Activated CD8-positive, alpha-beta memory T cell treated with anti-CD3 and anti-CD28 coated beads for 36 hours (primary cell): Measurements from ENCODE around the gene GFRA4. TPM values are rescaled to one million over a fixed set of nuclear protein-coding genes. Genes with fewer than 3 reads are reported as not detected.

Source experiments
- CTCF ChIA-PET: fragments of 350-600 bp; sonication (Branson Sonifier 250); formaldehyde crosslinking; loops from one replicate; lab custom pipeline; 2021; ENCODE audit warnings: antibody characterized with exemption; lab: Charles Lee
- POLR2A ChIA-PET: fragments of 350-600 bp; sonication (Branson Sonifier 250); formaldehyde crosslinking; loops from one replicate; lab custom pipeline; 2021; ENCODE audit warnings: antibody characterized with exemption; lab: Charles Lee
- total RNA-seq, 2 experiments: library from RNA; stranded (reverse); gene quantifications; one replicate each; pipeline ENCODE4 v1.2.3, GENCODE V29; 2021

The GFRA4 gene
- total RNA-seq, 2 experiments from 2014 or later, result not detected

DNA sequence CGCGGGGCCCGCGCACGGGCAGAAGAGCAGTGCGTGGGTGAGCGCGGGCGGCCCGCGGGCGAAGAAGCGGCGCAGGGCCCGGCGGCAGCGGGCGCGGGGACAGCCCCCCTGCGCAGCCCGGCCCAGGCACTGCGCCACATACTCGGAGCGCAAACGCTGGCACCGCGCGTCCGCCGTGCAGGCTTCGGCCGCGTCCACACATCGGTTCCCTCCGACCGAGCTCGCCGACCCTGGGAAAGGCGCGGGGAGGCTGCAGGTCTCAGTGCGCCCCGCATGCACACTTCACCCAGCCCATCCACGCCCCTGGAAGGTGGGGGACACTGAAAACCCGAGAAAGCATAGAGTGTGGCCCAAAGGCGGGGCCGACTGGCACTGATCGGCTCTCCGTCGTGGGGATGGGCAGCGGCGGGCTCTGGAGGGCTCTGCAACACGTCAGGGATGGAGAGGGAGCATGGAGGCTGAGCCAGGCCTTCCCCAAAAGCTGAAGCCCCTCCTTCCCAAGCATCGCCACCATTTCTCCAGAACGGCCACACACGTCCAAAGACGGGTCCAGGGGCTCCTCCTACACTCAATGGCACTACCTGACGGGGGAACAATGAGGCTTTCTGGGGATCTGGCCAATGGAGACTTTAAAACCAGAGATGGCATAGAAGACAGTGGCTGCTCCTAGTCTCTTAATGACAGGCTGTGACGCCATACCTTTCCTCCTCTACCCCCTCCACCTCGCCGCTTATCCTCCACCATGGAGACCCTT lies 2.0 kb downstream of the GFRA4 start:
- ChIA-PET POLR2A (no interaction called here), CTCF (no interaction called here)

GRCh38 chr20:3660262-3661059 lies 2.7 kb downstream of the GFRA4 start:
- POLR2A ChIA-PET, result no interaction called here
- CTCF ChIA-PET, result interaction anchor here (1.1 kb wide), 1 partner anchor 16 kb away, joined by 3 read pairs; no protein-coding TSS in a partner anchor

DNA sequence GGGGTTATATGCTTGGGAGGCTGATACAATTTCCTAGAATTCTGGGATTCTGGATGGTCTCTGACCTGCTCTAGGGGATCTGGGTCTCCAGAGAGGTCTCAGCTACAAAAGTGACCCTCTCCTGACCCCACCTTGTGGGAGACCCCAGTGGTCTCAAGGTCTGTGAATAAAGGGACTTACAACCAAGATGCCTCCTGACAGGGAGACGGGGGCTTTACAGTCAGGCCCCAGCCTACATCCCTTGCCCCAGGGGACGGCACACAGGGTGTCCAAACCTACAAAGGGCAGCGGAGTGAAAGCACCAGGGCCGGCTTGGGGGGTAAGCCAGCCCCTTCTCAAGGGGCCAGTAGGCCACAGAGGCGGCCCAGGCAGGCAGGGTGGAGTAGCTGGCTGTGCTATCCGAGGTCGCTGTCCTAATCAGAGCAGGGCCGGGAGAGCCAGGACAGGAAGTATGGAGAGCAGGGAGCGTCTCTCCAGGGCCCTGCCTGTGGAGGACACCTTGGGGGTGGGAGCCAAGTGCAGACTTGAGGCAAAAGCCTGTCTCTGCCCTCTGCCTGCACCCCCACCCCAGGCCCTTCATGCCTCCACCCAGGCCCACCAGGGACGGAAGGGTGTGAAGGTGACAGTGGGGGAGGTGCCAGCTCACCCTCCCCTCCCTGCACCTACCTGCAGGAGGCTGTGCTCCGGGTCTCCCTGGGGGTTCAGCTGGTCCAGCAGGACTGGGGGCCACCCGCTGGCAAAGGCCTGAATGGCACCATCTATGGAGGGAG lies 3.5 kb downstream of the GFRA4 start:
- POLR2A ChIA-PET, result no interaction called here
- CTCF ChIA-PET, result interaction anchor here (1.1 kb wide), 1 partner anchor 17 kb away, joined by 3 read pairs; no protein-coding TSS in a partner anchor

GRCh38 chr20:3658716-3659491 lies 4.3 kb downstream of the GFRA4 start:
- POLR2A ChIA-PET, result no interaction called here
- CTCF ChIA-PET, result interaction anchor here (1.1 kb wide), 1 partner anchor 18 kb away, joined by 3 read pairs; no protein-coding TSS in a partner anchor

DNA sequence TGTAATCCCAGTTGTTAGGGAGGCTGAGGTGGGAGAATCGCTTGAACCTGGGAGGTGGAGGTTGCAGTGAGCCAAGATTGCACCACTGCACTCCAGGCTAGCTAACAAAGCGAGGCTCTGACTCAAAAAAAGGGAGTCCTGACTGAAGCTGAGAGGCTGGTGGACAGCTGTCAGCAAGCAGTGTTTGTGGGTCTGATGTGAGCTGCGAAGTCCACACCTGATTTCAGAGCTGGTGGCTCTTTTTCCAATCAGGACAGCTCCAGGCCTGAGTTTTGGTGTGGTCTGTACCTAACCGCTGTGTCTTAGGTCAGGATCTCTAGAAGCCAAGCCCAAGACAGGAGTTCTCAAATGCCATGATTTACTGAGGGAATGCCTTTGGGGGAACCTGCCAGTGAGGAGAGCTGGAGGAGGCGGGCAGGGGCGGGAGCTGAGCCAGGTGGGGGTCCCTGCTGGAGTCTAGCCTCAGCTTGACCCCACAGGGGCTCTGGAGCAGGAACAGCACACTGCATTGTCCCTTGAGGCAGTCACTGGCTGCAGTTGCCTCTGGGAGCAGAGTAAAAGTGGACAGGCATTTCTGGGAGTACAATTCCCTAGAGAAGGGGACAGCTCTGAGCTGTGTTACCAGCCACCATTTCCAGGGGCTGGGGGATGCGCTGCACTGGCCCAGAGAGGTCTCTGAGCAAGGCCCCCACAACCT lies 5.0 kb downstream of the GFRA4 start:
- CTCF ChIA-PET, result interaction anchor here (0.9 kb wide), 1 partner anchor 18 kb away, joined by 3 read pairs; no protein-coding TSS in a partner anchor
- POLR2A ChIA-PET, result no interaction called here

GRCh38 chr20:3655131-3655405 lies 8.1 kb downstream of the GFRA4 start:
- POLR2A ChIA-PET, result no interaction called here
- CTCF ChIA-PET, result interaction anchor here (0.8 to 2.1 kb wide), 2 partner anchors 20 to 55 kb away, joined by 3 to 5 read pairs; no protein-coding TSS in a partner anchor

GRCh38 chr20:3654326-3655130 lies 8.7 kb downstream of the GFRA4 start:
- CTCF ChIA-PET, result interaction anchor here (0.8 to 2.1 kb wide), 2 partner anchors 21 to 56 kb away, joined by 3 to 5 read pairs; no protein-coding TSS in a partner anchor
- POLR2A ChIA-PET, result no interaction called here

GRCh38 chr20:3653921-3654320 lies 9.3 kb downstream of the GFRA4 start:
- ChIA-PET CTCF (interaction anchor here (2.1 kb wide), 1 partner anchor 56 kb away, joined by 5 read pairs; no protein-coding TSS in a partner anchor), POLR2A (no interaction called here)

- POLR2A ChIA-PET, result no interaction called here
Measured at GRCh38 chr20:3652676-3653596, 10.3 kb downstream of the GFRA4 start.

GRCh38 chr20:3652221-3652620 lies 11.0 kb downstream of the GFRA4 start:
- POLR2A ChIA-PET, result no interaction called here

More at GRCh38 chr20:3652676-3653596, 10.3 kb downstream of the GFRA4 start:
- CTCF ChIA-PET, result interaction anchor here (0.6 kb wide), 1 partner anchor 33 kb away, joined by 4 read pairs; no protein-coding TSS in a partner anchor

DNA sequence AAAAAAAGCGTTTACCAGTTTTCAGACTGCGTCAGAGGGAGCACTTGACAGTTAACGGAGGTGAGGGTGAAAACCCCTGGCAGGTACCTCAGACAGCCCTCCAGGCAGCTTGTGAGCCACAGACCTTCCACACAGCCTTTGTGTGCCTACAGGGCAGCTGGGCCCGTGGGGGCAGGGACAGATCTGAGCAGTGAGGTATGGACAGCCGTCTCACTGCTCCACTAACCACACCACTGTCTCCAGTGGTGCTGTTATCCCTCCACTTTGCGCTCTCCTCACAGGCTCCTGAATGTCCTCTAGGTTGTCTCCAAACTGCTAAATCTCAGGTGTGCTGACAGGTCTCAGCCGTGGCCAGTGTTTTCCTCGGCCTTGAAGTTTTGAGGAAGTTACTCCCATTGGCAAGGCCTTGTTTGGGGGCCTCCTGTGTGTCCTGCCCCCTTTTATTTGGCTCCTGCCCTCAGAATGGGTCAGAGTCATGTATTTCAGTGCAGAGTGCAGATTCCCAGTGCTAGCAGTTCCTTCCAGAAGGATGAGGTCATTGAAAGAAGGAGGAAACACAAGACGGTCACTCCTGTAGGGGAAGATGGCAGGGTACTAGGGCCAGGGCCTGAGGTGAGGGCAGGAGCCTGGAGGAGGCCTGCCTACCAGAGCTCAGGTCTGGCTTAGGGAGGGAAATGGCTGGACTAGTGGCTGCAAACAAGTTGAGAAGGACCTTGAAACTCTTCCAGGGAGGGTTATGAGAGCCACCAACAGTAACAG lies 11.8 kb downstream of the GFRA4 start:
- ChIA-PET CTCF (no interaction called here), POLR2A (no interaction called here)

More at GRCh38 chr20:3652221-3652620, 11.0 kb downstream of the GFRA4 start:
- CTCF ChIA-PET, result no interaction called here

DNA sequence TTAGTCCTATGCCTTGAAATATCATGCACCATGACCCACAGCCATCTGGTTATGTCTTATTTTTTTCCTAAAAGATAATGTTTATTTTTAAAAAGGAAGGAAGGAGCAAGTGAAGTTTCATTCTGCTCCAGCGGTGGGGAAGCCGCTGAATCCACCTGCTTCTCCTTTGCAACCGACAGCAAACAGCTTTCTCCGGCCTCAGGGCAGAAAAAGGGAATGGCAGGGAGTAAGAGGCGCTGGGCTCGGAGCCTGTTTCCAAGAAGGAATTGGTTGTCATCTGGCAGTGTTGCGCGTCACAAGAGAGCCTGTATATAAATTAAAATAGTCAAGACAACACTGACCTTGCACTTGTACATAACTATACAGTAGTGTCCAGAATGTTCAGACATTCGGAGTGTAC lies 14.2 kb downstream of the GFRA4 start:
- CTCF ChIA-PET, result no interaction called here
- POLR2A ChIA-PET, result no interaction called here

GRCh38 chr20:3647473-3647872 lies 15.7 kb downstream of the GFRA4 start:
- POLR2A ChIA-PET, result no interaction called here
- CTCF ChIA-PET, result interaction anchor here (0.6 kb wide), 1 partner anchor 166 kb away, joined by 3 read pairs; no protein-coding TSS in a partner anchor

DNA sequence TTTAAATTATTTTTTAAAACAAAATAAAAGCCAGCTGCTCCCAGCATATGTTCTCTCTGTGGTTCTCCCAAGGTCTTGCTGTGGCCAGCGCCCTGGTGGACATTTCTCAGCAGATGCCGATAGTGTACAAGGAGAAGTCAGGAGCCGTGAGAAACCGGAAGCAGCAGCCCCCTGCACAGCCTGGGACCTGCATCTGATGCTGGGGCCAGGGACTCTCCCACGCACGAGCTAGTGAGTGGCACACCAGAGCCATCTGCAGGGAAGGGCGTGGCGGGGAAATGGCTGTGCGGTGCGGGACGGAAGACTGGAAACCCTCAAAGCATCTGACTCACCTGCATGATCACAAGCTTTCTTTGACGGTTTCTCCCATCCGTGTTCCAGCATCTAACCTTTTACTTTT lies 16.5 kb downstream of the GFRA4 start:
- ChIA-PET CTCF (no interaction called here), POLR2A (interaction anchor here (0.6 kb wide), 2 partner anchors 426 to 1127 kb away, joined by 3 to 4 read pairs; no protein-coding TSS in a partner anchor)

- ChIA-PET CTCF (no interaction called here), POLR2A (no interaction called here)
Measured at GRCh38 chr20:3646067-3646440, 17.1 kb downstream of the GFRA4 start.
